PC-9 (cell line): ENCODE data around the gene GSTO2.

Source experiments
- CTCF ChIP-seq: fragments of 200-600 bp; sonication (generic); conservative IDR thresholded peaks from 2 replicates; pipeline ENCODE4 v1.6.1; 2017; ENCODE audit warnings: mixed run types, antibody characterized with exemption, mild to moderate bottlenecking, moderate library complexity
- EZH2 ChIP-seq: fragments of 200-600 bp; sonication (generic); IDR thresholded peaks from 2 replicates; pipeline ENCODE4 v1.8.0; 2017; ENCODE audit warnings: antibody characterized with exemption, low read depth

GRCh38 chr10:104293781-104294321 is 24.9 kb downstream of the GSTO2 start:
- TF ChIP-seq CTCF (no peak), EZH2 (no peak)
